SK-N-SH (cell line): ENCODE measurements around the gene CLEC20A. TPM values are rescaled to one million over a fixed set of nuclear protein-coding genes. Genes with fewer than 3 reads are reported as not detected.

ENCODE experiments used
- CTCF ChIA-PET: fragments of 300-600, 350-600 bp; formaldehyde crosslinking; extraction: SDS; loops from one replicate; lab custom pipeline; 2021; lab: Yijun Ruan, JAX
- POLR2A ChIA-PET: fragments of 350-600 bp; sonication (Branson Sonifier 250); formaldehyde crosslinking; extraction: SDS; loops from one replicate; lab custom pipeline; 2020; ENCODE audit warnings: antibody characterized with exemption, inconsistent platforms; lab: Yijun Ruan, JAX
- DNase-seq: peaks from one replicate; pipeline ENCODE4 v3.0.0; 2012
- H2AFZ ChIP-seq: fragments of 200-600 bp; sonication (generic); 2 replicates; pipeline ENCODE4 v1.8.1; 2016; ENCODE audit warnings: antibody characterized with exemption, mild to moderate bottlenecking, low read depth
- H3F3A ChIP-seq: fragments of 200-600 bp; sonication (generic); replicated peaks from 2 replicates; pipeline ENCODE3; 2016; ENCODE audit warnings: antibody characterized with exemption, mild to moderate bottlenecking; ENCODE audit not compliant: insufficient read depth
- H3K27ac ChIP-seq, 2 experiments: fragments of 200-500 bp in 1 of 2; fragments of 200-600 bp in 1 of 2; sonication (Bioruptor generic) in 1 of 2; sonication (generic), shearing (Covaris generic) in 1 of 2; 2 replicates each; pipeline versions ENCODE4 v1.5.1 to v1.6.1; 2014 to 2016; ENCODE audit warnings: low read depth in 2 of 2, inconsistent platforms in 1 of 2, low read length in 1 of 2, mild to moderate bottlenecking in 1 of 2, mixed read lengths in 1 of 2
- H3K27me3 ChIP-seq: fragments of 200-600 bp; sonication (generic), shearing (Covaris generic); 2 replicates; pipeline ENCODE4 v1.6.1; 2016; ENCODE audit warnings: mixed run types; ENCODE audit not compliant: insufficient read depth
- H3K36me3 ChIP-seq, 2 experiments: fragments of 200-500 bp in 1 of 2; fragments of 200-600 bp in 1 of 2; sonication (Bioruptor generic) in 1 of 2; sonication (generic) in 1 of 2; replicated peaks in 1 of 2; 2 replicates each; pipeline versions ENCODE3 to v1.5.1; 2014 to 2016; ENCODE audit warnings: low read length in 1 of 2, mild to moderate bottlenecking in 1 of 2; ENCODE audit not compliant: insufficient read depth in 2 of 2, control insufficient read depth in 1 of 2
- H3K4me1 ChIP-seq, 2 experiments: fragments of 200-500 bp in 1 of 2; fragments of 200-600 bp in 1 of 2; sonication (Bioruptor generic) in 1 of 2; sonication (generic), shearing (Covaris generic) in 1 of 2; 2 replicates each; pipeline versions ENCODE4 v1.5.1 to v1.6.1; 2014 to 2016; ENCODE audit warnings: low read depth in 1 of 2, low read length in 1 of 2, mixed run types in 1 of 2; ENCODE audit not compliant: insufficient read depth in 2 of 2, control insufficient read depth in 1 of 2
- H3K4me2 ChIP-seq: fragments of 200-600 bp; sonication (generic), shearing (Covaris generic); 2 replicates; pipeline ENCODE4 v1.6.1; 2017; ENCODE audit warnings: mixed run types
- H3K4me3 ChIP-seq, 2 experiments: fragments of 200-500 bp in 1 of 2; fragments of 200-600 bp in 1 of 2; sonication (Bioruptor generic) in 1 of 2; sonication (generic), shearing (Covaris generic) in 1 of 2; 2 replicates each; pipeline versions ENCODE4 v1.5.1 to v1.8.1; 2014 to 2016; ENCODE audit warnings: low read depth in 2 of 2, inconsistent platforms in 1 of 2, low read length in 1 of 2, mild to moderate bottlenecking in 1 of 2, mixed read lengths in 1 of 2, moderate library complexity in 1 of 2
- H3K79me2 ChIP-seq: fragments of 200-600 bp; sonication (generic); 2 replicates; pipeline ENCODE4 v1.8.1; 2017; ENCODE audit warnings: mild to moderate bottlenecking; ENCODE audit not compliant: insufficient read depth
- H3K9ac ChIP-seq: fragments of 200-600 bp; sonication (generic); 2 replicates; pipeline ENCODE4 v1.6.1; 2017; ENCODE audit warnings: mixed run types
- H3K9me2 ChIP-seq: fragments of 200-600 bp; sonication (generic); 2 replicates; pipeline ENCODE4 v1.6.1; 2017; ENCODE audit warnings: mixed run types
- H3K9me3 ChIP-seq: fragments of 200-600 bp; sonication (generic); 2 replicates; pipeline ENCODE4 v1.6.1; 2017; ENCODE audit warnings: mixed run types, mild to moderate bottlenecking, moderate library complexity
- H4K20me1 ChIP-seq: fragments of 200-600 bp; sonication (generic); 2 replicates; pipeline ENCODE4 v1.6.1; 2017; ENCODE audit warnings: mild to moderate bottlenecking, mixed run types; ENCODE audit not compliant: insufficient read depth
- CHD2 ChIP-seq: fragments of 150-350 bp; IDR thresholded peaks from 2 replicates; pipeline ENCODE4 v1.6.1; 2018; ENCODE audit warnings: low read length; ENCODE audit not compliant: partially characterized antibody
- CTCF ChIP-seq: fragments of 200-600 bp; sonication (generic); IDR thresholded peaks from 2 replicates; pipeline ENCODE4 v1.6.1; 2017; ENCODE audit warnings: antibody characterized with exemption, mild to moderate bottlenecking, moderate library complexity
- EP300 ChIP-seq, 2 experiments: IDR thresholded peaks; 2 replicates each; pipeline versions ENCODE4 v1.4.0 to v1.6.1; 2012; ENCODE audit warnings: borderline replicate concordance in 1 of 2, low read depth in 1 of 2, low read length in 1 of 2
- FOSL2 ChIP-seq: IDR thresholded peaks from 2 replicates; pipeline ENCODE4 v1.4.0; 2012; ENCODE audit warnings: low read depth, mild to moderate bottlenecking, moderate library complexity, borderline replicate concordance
- GABPA ChIP-seq: IDR thresholded peaks from 2 replicates; pipeline ENCODE4 v1.4.0; 2012; ENCODE audit warnings: low read depth, mild to moderate bottlenecking
- GATA2 ChIP-seq: sonication (generic); formaldehyde crosslinking; IDR thresholded peaks from 2 replicates; pipeline ENCODE4 v1.5.0; 2020; ENCODE audit warnings: mild to moderate bottlenecking, missing genetic modification reagents
- JUND ChIP-seq: IDR thresholded peaks from 2 replicates; pipeline ENCODE4 v1.4.0; 2012
- MEF2A ChIP-seq: IDR thresholded peaks from 2 replicates; pipeline ENCODE4 v1.4.0; 2012; ENCODE audit warnings: low read depth, borderline replicate concordance
- NRF1 ChIP-seq: IDR thresholded peaks from 2 replicates; pipeline ENCODE4 v1.6.1; 2012; ENCODE audit warnings: low read depth, mild to moderate bottlenecking, low read length
- POLR2AphosphoS5 ChIP-seq: IDR thresholded peaks from 2 replicates; pipeline ENCODE4 v1.6.1; 2012; ENCODE audit warnings: low read depth, low read length
- RAD21 ChIP-seq: IDR thresholded peaks from 2 replicates; pipeline ENCODE4 v1.6.1; 2012; ENCODE audit warnings: mild to moderate bottlenecking, low read length
- REST ChIP-seq: IDR thresholded peaks from 2 replicates; pipeline ENCODE4 v1.6.1; 2012; ENCODE audit warnings: mild to moderate bottlenecking, low read depth, low read length, moderate library complexity
- RFX5 ChIP-seq: IDR thresholded peaks from 2 replicates; pipeline ENCODE4 v1.6.1; 2012; ENCODE audit warnings: mild to moderate bottlenecking, improper control_type of control experiment, low read length
- RXRA ChIP-seq: IDR thresholded peaks from 2 replicates; pipeline ENCODE4 v1.4.0; 2012; ENCODE audit warnings: low read depth, mild to moderate bottlenecking, borderline replicate concordance
- SMC3 ChIP-seq: IDR thresholded peaks from 2 replicates; pipeline ENCODE4 v1.6.1; 2012; ENCODE audit warnings: low read depth, low read length, improper control_type of control experiment
- TCF12 ChIP-seq: IDR thresholded peaks from 2 replicates; pipeline ENCODE4 v1.4.0; 2012
- TEAD4 ChIP-seq: IDR thresholded peaks from 2 replicates; pipeline ENCODE4 v1.4.0; 2012; ENCODE audit warnings: mild to moderate bottlenecking, borderline replicate concordance; ENCODE audit not compliant: insufficient read depth
- USF2 ChIP-seq: fragments of 150-350 bp; IDR thresholded peaks from 2 replicates; pipeline ENCODE4 v1.6.1; 2017; ENCODE audit warnings: antibody characterized with exemption, low read length, low read depth, borderline replicate concordance
- YY1 ChIP-seq: IDR thresholded peaks from 2 replicates; pipeline ENCODE4 v1.4.0; 2012; ENCODE audit warnings: low read depth, mild to moderate bottlenecking
- ZBTB33 ChIP-seq: IDR thresholded peaks from 2 replicates; pipeline ENCODE4 v1.4.0; 2012; ENCODE audit warnings: low read depth, borderline replicate concordance
- WGBS: methylation state at CpG from one replicate; pipeline ENCODE4 v1.1.6; 2017; ENCODE audit warnings: low lambda C conversion rate; 5-methylcytosine and 5-hydroxymethylcytosine counted together
- polyA plus RNA-seq, 3 experiments: library from polyadenylated mRNA; depleted of rRNA; stranded (reverse); fragments of >200 nt; gene quantifications; 2 replicates each; pipeline ENCODE4 v1.2.3, GENCODE V29; 2012

The CLEC20A gene
- polyA plus RNA-seq, 1 of the 3 experiments (the other 2 are of a cell fraction): not detected

GRCh38 chr1:178490136-178490535 lies 6.6 kb downstream of the CLEC20A start (continued):
- TF ChIP-seq RXRA: no peak

GRCh38 chr1:178489399-178489798 lies 7.4 kb downstream of the CLEC20A start:
- H3K27ac ChIP-seq: no peak overlapping the region
- no peaks in the 10 kb centered on the region for H3K9me3 ChIP-seq
- H3K4me2 ChIP-seq: no peak overlapping the region
- no peak for TF ChIP-seq RAD21
- no peak for TF ChIP-seq TCF12
- TF ChIP-seq MEF2A: no peak
- TF ChIP-seq POLR2AphosphoS5: no peak
- TF ChIP-seq ZBTB33: no peak
- TF ChIP-seq GABPA: no peak
- no peak for TF ChIP-seq TEAD4
- no peak for TF ChIP-seq CHD2
- no peak for TF ChIP-seq GATA2 (CRISPR knock-in tag)
- no peak for TF ChIP-seq JUND
- no peak for TF ChIP-seq EP300 (IDR thresholded peaks at IDR 0.05; ENCODE audit: borderline replicate concordance in 1 of 2, low read depth in 1 of 2, low read length in 1 of 2)
- no peak for TF ChIP-seq YY1
- 85% methylated on average over 4 of the region's 4 CpGs for WGBS
- no peak for DNase-seq
- H4K20me1 ChIP-seq: no peaks in the 10 kb centered on the region
- CTCF ChIA-PET: interaction anchor here (1.2 to 2.5 kb wide), 2 partner anchors 12 to 189 kb away, joined by 4 to 14 read pairs; no protein-coding TSS in a partner anchor
- H3K36me3 ChIP-seq: no peaks in the 10 kb centered on the region
- H3K4me1 ChIP-seq: peaks cover 0 to 4% of the 10 kb centered on the region in 2 experiments; a peak in 1 of 4 replicates
- no peaks in the 10 kb centered on the region for H3K79me2 ChIP-seq
- no peaks in the 10 kb centered on the region for H3K27me3 ChIP-seq
- H3K9ac ChIP-seq: no peak overlapping the region
- H2AFZ ChIP-seq: no peak overlapping the region
- POLR2A ChIA-PET: no interaction called here
- H3F3A ChIP-seq: no peaks in the 10 kb centered on the region
- H3K9me2 ChIP-seq: no peaks in the 10 kb centered on the region
- H3K4me3 ChIP-seq: no peak overlapping the region

GRCh38 chr1:178488393-178488792 lies 8.4 kb downstream of the CLEC20A start:
- H3K9me3 ChIP-seq: no peaks in the 10 kb centered on the region
- TF ChIP-seq SMC3: no peak
- TF ChIP-seq EP300 (IDR thresholded peaks at IDR 0.05; ENCODE audit: borderline replicate concordance in 1 of 2, low read depth in 1 of 2, low read length in 1 of 2): no peak
- no peak for TF ChIP-seq NRF1
- TF ChIP-seq RFX5: no peak
- no peak for TF ChIP-seq REST
- TF ChIP-seq USF2: no peak
- TF ChIP-seq YY1: no peak
- no peak for TF ChIP-seq FOSL2
- TF ChIP-seq CTCF: no peak
- WGBS: 82% methylated on average over 4 of the region's 4 CpGs
- H3F3A ChIP-seq: no peaks in the 10 kb centered on the region
- H3K36me3 ChIP-seq: no peaks in the 10 kb centered on the region
- H3K27ac ChIP-seq: no peak overlapping the region
- POLR2A ChIA-PET: no interaction called here
- no peak overlapping the region for H3K9ac ChIP-seq
- H4K20me1 ChIP-seq: no peaks in the 10 kb centered on the region
- no peak for DNase-seq
- no peaks in the 10 kb centered on the region for H3K79me2 ChIP-seq
- H3K4me1 ChIP-seq: peaks cover 0 to 4% of the 10 kb centered on the region in 2 experiments; a peak in 1 of 4 replicates
- H3K4me3 ChIP-seq: no peak overlapping the region
- no peak overlapping the region for H3K4me2 ChIP-seq
- no peaks in the 10 kb centered on the region for H3K27me3 ChIP-seq
- CTCF ChIA-PET: interaction anchor here (1.0 to 4.1 kb wide), 3 partner anchors 13 to 44 kb away, joined by 3 to 21 read pairs (median 14); no protein-coding TSS in a partner anchor
- H2AFZ ChIP-seq: no peak overlapping the region
- H3K9me2 ChIP-seq: no peaks in the 10 kb centered on the region
